Measurements from ENCODE around the gene MAP2K3.
A peak's percentile ranks its signal among the peaks of the same experiment; 100 is the strongest.
"Not testable (repeated sequence)": the region's sequence is repeated elsewhere in the genome, so short reads cannot be mapped to it uniquely, and the experiment has no call there.

MAP2K3 gene

GRCh38 chr17:21348081-21348925 is 63.8 kb downstream of the MAP2K3 start:
- H3K36me3 ChIP-seq (replicated peaks); in situ Hi-C loops (cut with HindIII; ENCODE audit: low pct_ligation_motif_present, low sequenced_read_pairs): not testable (repeated sequence)

DNA sequence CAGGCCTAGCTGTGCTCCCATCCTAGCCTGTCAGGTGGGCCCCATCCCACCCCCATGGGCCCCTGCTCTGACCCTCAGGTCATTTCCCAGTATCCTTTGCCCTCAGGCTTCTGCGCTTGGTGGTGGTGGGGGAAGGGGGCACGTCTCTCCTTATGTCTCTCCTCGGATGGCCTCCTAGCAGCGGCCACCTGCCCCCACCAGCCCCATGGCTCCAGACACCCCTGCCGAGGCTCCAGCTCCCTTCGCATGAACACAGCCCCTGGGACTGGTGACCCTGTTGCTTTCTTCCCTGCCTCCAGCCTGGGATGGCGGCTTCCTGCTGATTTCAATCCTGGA is 64.4 kb downstream of the MAP2K3 start:
- DNase-seq; H3K27ac ChIP-seq; H3K36me3 ChIP-seq (replicated peaks); H3K4me3 ChIP-seq (ENCODE audit: low read depth, low read length); H3K27me3 ChIP-seq (replicated peaks); in situ Hi-C loops (cut with HindIII; ENCODE audit: low pct_ligation_motif_present, low sequenced_read_pairs): not testable (repeated sequence)

More at GRCh38 chr17:21348081-21348925, 63.8 kb downstream of the MAP2K3 start:
- H3K27ac ChIP-seq; H3K27me3 ChIP-seq (replicated peaks); H3K4me3 ChIP-seq (ENCODE audit: low read depth, low read length); DNase-seq: not testable (repeated sequence)

DNA sequence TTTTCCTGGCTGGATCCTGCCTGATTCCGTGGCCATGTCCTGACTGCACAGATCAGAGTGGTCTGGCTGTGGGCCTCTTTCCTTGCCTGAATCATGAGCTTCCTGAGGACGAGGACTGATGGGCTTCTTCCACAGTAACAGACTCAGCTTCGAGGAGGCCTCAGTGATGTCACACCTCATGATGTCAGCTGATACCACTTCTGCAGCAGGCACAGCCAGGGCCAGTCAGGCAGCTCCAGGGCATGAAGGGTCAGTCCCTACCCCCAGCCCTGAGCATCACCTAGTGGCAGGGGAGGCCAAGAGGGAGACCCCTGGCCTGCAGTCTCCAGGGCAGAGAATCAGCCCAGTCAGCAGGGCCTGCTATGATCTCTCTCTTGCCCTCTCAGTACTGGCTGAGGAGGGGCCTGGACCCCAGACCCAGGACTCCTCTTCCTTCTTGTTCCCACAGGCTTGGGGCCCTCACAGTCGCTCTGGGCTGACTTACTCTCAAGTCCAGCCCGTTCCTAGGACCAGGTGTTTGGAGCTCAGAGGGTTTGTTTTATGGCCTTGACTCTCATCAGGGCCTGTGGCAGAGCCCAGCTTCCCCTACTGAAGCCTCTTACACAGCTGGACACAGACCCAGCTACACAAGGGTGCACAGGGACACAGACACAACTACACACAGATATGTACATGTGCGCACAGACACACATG is 65.0 kb downstream of the MAP2K3 start:
- H3K27me3 ChIP-seq (replicated peaks); H3K36me3 ChIP-seq (replicated peaks): not testable (repeated sequence)

DNA sequence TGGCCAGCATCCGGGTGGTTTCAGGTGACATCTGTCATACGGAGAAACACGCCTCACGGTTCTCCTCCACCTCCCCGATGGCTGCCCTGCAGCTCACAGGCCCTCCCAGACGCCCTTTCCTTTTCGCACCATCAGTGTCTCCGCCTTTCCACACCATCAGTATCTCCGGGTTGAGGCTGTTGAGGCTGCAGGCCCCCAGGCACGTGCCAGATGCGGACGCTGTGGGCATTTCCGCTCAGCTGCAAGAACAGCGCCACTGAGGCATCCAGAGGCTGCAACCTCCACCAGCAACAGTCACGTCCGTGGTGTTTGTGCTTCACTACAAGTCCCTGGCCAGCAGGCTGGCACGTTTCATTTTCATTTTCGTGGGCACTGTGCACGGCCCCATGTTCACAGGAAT is 66.0 kb downstream of the MAP2K3 start:
- H3K4me3 ChIP-seq (ENCODE audit: low read depth, low read length); in situ Hi-C loops (cut with HindIII; ENCODE audit: low pct_ligation_motif_present, low sequenced_read_pairs); DNase-seq; H3K27ac ChIP-seq; H3K36me3 ChIP-seq (replicated peaks); H3K27me3 ChIP-seq (replicated peaks): not testable (repeated sequence)

More for the DNA sequence above, 65.0 kb downstream of the MAP2K3 start:
- H3K4me3 ChIP-seq (ENCODE audit: low read depth, low read length); in situ Hi-C loops (cut with HindIII; ENCODE audit: low pct_ligation_motif_present, low sequenced_read_pairs); H3K27ac ChIP-seq: not testable (repeated sequence)
- peak; percentile 24 for DNase-seq

DNA sequence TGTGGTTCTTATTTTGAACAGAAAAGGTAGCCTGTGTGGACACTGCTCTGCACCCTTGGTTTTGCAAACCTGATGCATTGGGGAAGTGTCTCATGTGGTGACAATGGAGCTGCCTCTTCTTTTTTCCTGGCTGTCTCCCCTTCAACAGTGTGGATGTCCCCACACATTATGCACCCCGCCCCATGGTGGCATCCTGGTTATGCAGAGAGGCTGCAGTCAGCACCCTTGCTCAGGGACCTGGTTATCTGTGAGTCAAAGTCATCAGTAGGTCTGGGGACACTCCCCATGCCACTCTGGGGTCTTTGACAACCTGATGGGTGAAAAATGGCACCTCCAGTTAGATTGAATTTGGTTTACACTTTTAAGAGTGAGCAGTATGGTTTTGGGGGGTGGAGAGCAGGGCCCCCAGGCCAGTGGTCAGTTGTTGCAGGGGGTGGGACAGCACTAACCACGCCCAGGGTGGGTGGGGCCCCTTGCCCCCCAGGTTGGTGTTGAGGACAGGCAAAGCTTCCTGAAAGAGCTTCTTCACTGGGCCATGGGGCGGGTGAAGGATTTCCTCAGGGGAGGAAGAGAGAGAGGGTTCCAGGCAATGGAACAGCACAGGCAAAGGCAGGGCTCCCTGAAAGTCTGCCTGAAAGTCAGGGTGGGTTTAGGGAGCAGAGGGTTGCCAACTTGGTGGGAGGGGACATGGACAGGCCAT is 67.0 kb downstream of the MAP2K3 start:
- Histone ChIP-seq H3K36me3 (replicated peaks) (no peaks in the 10 kb centered on the region), H3K27me3 (replicated peaks) (no peaks in the 10 kb centered on the region), H3K4me3 (ENCODE audit: low read depth, low read length) (no peak overlapping the region), H3K27ac (no peak overlapping the region)
- TF ChIP-seq, protein P1, sequence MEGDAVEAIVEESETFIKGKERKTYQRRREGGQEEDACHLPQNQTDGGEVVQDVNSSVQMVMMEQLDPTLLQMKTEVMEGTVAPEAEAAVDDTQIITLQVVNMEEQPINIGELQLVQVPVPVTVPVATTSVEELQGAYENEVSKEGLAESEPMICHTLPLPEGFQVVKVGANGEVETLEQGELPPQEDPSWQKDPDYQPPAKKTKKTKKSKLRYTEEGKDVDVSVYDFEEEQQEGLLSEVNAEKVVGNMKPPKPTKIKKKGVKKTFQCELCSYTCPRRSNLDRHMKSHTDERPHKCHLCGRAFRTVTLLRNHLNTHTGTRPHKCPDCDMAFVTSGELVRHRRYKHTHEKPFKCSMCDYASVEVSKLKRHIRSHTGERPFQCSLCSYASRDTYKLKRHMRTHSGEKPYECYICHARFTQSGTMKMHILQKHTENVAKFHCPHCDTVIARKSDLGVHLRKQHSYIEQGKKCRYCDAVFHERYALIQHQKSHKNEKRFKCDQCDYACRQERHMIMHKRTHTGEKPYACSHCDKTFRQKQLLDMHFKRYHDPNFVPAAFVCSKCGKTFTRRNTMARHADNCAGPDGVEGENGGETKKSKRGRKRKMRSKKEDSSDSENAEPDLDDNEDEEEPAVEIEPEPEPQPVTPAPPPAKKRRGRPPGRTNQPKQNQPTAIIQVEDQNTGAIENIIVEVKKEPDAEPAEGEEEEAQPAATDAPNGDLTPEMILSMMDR (IDR thresholded peaks at IDR 0.05; ENCODE audit: low read depth, low read length, missing control alignments) = no peak
- in situ Hi-C loops (cut with HindIII; ENCODE audit: low pct_ligation_motif_present, low sequenced_read_pairs) = no loop called here
- no peak for DNase-seq

- in situ Hi-C loops (cut with HindIII; ENCODE audit: low pct_ligation_motif_present, low sequenced_read_pairs) = no loop called here
- H3K4me3 ChIP-seq (ENCODE audit: low read depth, low read length) = no peak overlapping the region
- TF ChIP-seq, protein P1 (IDR thresholded peaks at IDR 0.05; ENCODE audit: low read depth, low read length, missing control alignments) = no peak
Observed at GRCh38 chr17:21352221-21352980, 67.9 kb downstream of the MAP2K3 start.

DNA sequence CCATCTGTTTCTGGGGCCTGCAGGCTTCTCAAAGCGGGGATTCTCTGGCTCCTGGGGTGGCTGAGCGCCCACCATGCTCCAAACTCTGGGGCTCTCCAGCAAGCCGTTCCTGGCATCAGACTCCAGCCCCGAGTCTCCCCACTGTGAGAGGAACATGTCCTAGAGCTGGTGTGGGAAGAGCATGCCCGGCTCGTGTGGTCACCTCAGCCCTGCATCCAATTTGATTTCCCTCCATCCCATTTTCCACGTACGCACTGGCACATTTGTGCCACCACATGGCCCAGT is 68.4 kb downstream of the MAP2K3 start:
- in situ Hi-C loops (cut with HindIII; ENCODE audit: low pct_ligation_motif_present, low sequenced_read_pairs) = no loop called here
- Histone ChIP-seq H3K36me3 (replicated peaks) (no peaks in the 10 kb centered on the region), H3K27ac (no peak overlapping the region), H3K4me3 (ENCODE audit: low read depth, low read length) (no peak overlapping the region), H3K27me3 (replicated peaks) (no peaks in the 10 kb centered on the region)
- no peak for DNase-seq
- TF ChIP-seq, protein P1 (IDR thresholded peaks at IDR 0.05; ENCODE audit: low read depth, low read length, missing control alignments) = no peak

More at GRCh38 chr17:21352221-21352980, 67.9 kb downstream of the MAP2K3 start:
- no peak for DNase-seq
- Histone ChIP-seq H3K36me3 (replicated peaks) (no peaks in the 10 kb centered on the region), H3K27ac (no peak overlapping the region), H3K27me3 (replicated peaks) (no peaks in the 10 kb centered on the region)
